Trophoblast cell (in vitro differentiated cells and primary cell): ENCODE measurements around the gene CRTC1.

Experiments used
- DNase-seq, 2 donors: peaks; one replicate each; pipeline ENCODE4 v3.0.0-alpha.2; 2016
- H2AFZ ChIP-seq: 2 replicates; pipeline ENCODE4 v1.6.1; 2013; ENCODE audit warnings: low read length, moderate library complexity, mild to moderate bottlenecking; ENCODE audit not compliant: insufficient read depth, poor library complexity
- H2AK5ac ChIP-seq: 2 replicates; pipeline ENCODE4 v1.6.1; 2013; ENCODE audit warnings: mild to moderate bottlenecking, low read length
- H2BK120ac ChIP-seq: 2 replicates; pipeline ENCODE4 v1.6.1; 2013; ENCODE audit warnings: low read length, mild to moderate bottlenecking, moderate library complexity; ENCODE audit not compliant: insufficient read depth, poor library complexity
- H2BK12ac ChIP-seq: 2 replicates; pipeline ENCODE4 v1.6.1; 2013; ENCODE audit warnings: mild to moderate bottlenecking, low read length, moderate library complexity
- H2BK5ac ChIP-seq: 2 replicates; pipeline ENCODE4 v1.6.1; 2013; ENCODE audit warnings: low read length, low read depth, moderate library complexity, mild to moderate bottlenecking; ENCODE audit not compliant: poor library complexity
- H3K14ac ChIP-seq: 2 replicates; pipeline ENCODE4 v1.6.1; 2013; ENCODE audit warnings: mild to moderate bottlenecking, low read length
- H3K18ac ChIP-seq: 2 replicates; pipeline ENCODE4 v1.6.1; 2013; ENCODE audit warnings: mild to moderate bottlenecking, low read length
- H3K23ac ChIP-seq: 2 replicates; pipeline ENCODE4 v1.6.1; 2013; ENCODE audit warnings: low read length
- H3K27ac ChIP-seq: 2 replicates; pipeline ENCODE4 v1.5.1; 2013; ENCODE audit warnings: low read depth, mild to moderate bottlenecking, inconsistent platforms, low read length, moderate library complexity
- H3K27me3 ChIP-seq: 2 replicates; pipeline ENCODE4 v1.6.1; 2013; ENCODE audit warnings: inconsistent platforms, mild to moderate bottlenecking, low read length, moderate library complexity; ENCODE audit not compliant: insufficient read depth
- H3K36me3 ChIP-seq, 2 experiments: 1 replicate in 1 of 2; 2 replicates in 1 of 2; pipeline ENCODE4 v1.6.1; 2013; ENCODE audit warnings: low read length in 2 of 2, mild to moderate bottlenecking in 2 of 2, moderate library complexity in 1 of 2; ENCODE audit not compliant: insufficient read depth in 2 of 2, control insufficient read depth in 1 of 2
- H3K4ac ChIP-seq: 2 replicates; pipeline ENCODE4 v1.6.1; 2013; ENCODE audit warnings: low read depth, mild to moderate bottlenecking, low read length, moderate library complexity
- H3K4me1 ChIP-seq, 2 experiments: 1 replicate in 1 of 2; 2 replicates in 1 of 2; pipeline ENCODE4 v1.6.1; 2013; ENCODE audit warnings: low read length in 2 of 2, mild to moderate bottlenecking in 2 of 2, moderate library complexity in 1 of 2; ENCODE audit not compliant: insufficient read depth in 2 of 2, control insufficient read depth in 1 of 2
- H3K4me2 ChIP-seq: 2 replicates; pipeline ENCODE4 v1.6.1; 2013; ENCODE audit warnings: inconsistent platforms, mild to moderate bottlenecking, low read length, moderate library complexity
- H3K4me3 ChIP-seq: 2 replicates; pipeline ENCODE4 v1.5.1; 2013; ENCODE audit warnings: mild to moderate bottlenecking, low read depth, low read length, inconsistent platforms
- H3K79me1 ChIP-seq: one replicate; pipeline ENCODE4 v1.6.1; 2013; ENCODE audit warnings: low read length
- H3K79me2 ChIP-seq: 2 replicates; pipeline ENCODE4 v1.6.1; 2013; ENCODE audit warnings: low read length, mild to moderate bottlenecking; ENCODE audit not compliant: control insufficient read depth, insufficient read depth, poor library complexity
- H3K9ac ChIP-seq: 2 replicates; pipeline ENCODE4 v1.6.1; 2013; ENCODE audit warnings: mild to moderate bottlenecking, low read length
- H3K9me3 ChIP-seq: 2 replicates; pipeline ENCODE4 v1.6.1; 2013; ENCODE audit warnings: low read depth, mild to moderate bottlenecking, control low read depth, inconsistent platforms, low read length; ENCODE audit not compliant: insufficient read depth
- H4K12ac ChIP-seq: 2 replicates; pipeline ENCODE4 v1.6.1; 2013; ENCODE audit warnings: low read depth, mild to moderate bottlenecking, low read length, moderate library complexity
- H4K8ac ChIP-seq: 2 replicates; pipeline ENCODE4 v1.6.1; 2013; ENCODE audit warnings: low read depth, mild to moderate bottlenecking, low read length, moderate library complexity
- H4K91ac ChIP-seq: one replicate; pipeline ENCODE4 v1.6.1; 2013; ENCODE audit warnings: low read depth, mild to moderate bottlenecking, low read length, moderate library complexity
- WGBS: extraction: QIAGEN DNeasy Blood & Tissue Kit; methylation state at CpG from one replicate; pipeline ENCODE4 v1.1.7; 2013; ENCODE audit warnings: missing lambda C conversion rate; ENCODE audit not compliant: insufficient read length, insufficient coverage; ENCODE audit errors: extremely low coverage; 5-methylcytosine and 5-hydroxymethylcytosine counted together

Gene CRTC1

DNA sequence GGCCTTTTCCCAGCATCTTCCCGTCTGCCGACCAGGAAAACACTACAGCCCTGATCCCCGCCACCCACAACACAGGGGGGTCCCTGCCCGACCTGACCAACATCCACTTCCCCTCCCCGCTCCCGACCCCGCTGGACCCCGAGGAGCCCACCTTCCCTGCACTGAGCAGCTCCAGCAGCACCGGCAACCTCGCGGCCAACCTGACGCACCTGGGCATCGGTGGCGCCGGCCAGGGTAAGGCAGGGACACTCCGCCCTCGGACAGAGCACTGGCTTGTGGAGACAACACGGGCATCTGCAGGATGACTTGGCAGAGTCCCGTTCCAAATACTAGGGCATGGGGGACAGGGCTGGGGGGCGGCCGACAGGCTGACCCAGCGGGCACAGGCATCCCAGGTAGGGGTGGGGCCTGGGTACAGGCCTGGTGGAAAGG lies 76.5 kb downstream of the CRTC1 start:
- H2BK12ac ChIP-seq: no peak overlapping the region

DNA sequence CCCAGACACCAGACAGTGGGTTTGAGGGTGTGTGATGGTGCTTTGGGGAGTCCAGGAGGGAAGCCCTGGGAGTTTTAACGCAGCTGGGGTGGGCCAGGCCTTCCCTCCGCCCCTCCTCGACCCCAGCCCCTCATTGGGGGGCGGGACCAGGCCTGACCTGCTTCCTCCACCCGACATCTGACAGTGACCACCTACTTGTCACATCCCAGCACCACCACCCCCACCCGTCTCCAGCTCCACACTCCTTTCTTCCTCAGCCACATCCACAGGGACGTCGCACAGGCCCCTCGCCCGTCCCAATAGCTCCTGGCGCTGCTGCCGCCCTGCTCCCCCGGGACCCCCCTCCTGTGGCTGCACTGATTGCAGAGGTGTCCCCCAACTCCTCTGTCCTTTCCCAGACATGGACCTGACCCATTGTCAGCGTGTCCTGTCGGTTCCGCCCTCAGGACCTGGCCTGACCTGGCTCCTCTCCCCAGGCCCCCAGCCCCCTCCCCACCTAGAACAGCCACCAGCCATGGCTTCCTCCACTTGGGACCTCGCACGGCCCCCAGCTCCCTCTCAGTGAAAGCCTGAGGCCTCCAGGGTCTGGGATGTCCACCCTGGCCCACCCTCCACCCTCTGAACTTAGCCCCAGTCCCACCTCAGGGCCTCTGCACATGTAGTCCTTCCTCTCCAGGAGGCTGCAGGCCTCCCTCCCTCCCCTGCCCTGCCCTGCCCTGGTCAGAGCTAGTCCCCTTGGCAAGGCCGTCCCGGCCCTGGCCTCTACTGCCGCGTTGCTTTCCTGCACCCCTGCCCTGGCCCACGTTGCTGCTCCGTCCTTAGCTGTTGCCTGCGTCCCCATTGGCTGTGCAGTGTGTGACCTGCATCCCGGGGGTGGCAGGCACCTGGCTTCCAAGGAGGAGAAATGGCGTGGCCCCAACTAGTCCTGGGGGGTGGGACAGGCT lies 77.2 kb downstream of the CRTC1 start:
- H3K4me1 ChIP-seq: peaks cover 7 to 9% of the 10 kb centered on the region in 2 experiments
- H3K4me3 ChIP-seq: no peak overlapping the region
- H2AFZ ChIP-seq: no peak overlapping the region
- H3K27ac ChIP-seq: no peak overlapping the region
- H3K79me1 ChIP-seq: peaks cover 4% of the 10 kb centered on the region
- H2BK5ac ChIP-seq: no peak overlapping the region
- H2BK120ac ChIP-seq: no peak overlapping the region
- no peak overlapping the region for H2AK5ac ChIP-seq
- peaks cover 2% of the 10 kb centered on the region for H3K79me2 ChIP-seq
- no peak overlapping the region for H3K4ac ChIP-seq
- H3K14ac ChIP-seq: no peak overlapping the region
- H4K8ac ChIP-seq: no peak overlapping the region
- H3K27me3 ChIP-seq: no peaks in the 10 kb centered on the region
- no peak overlapping the region for H4K12ac ChIP-seq
- no peak overlapping the region for H3K4me2 ChIP-seq
- H3K23ac ChIP-seq: no peak overlapping the region
- H3K9ac ChIP-seq: no peak overlapping the region
- peaks cover 3% of the 10 kb centered on the region for H3K9me3 ChIP-seq
- H4K91ac ChIP-seq: no peak overlapping the region
- DNase-seq: no peak
- H3K18ac ChIP-seq: no peak overlapping the region
- H3K36me3 ChIP-seq: peaks cover 0 to 1% of the 10 kb centered on the region in 2 experiments
- H2BK12ac ChIP-seq: no peak overlapping the region
- WGBS: no CpG with 5 or more reads among the region's 27 CpGs

More for the DNA sequence above, 76.5 kb downstream of the CRTC1 start:
- no peak overlapping the region for H2AFZ ChIP-seq
- no peak overlapping the region for H2BK5ac ChIP-seq
- peaks cover 3% of the 10 kb centered on the region for H3K9me3 ChIP-seq
- no CpG with 5 or more reads among the region's 22 CpGs for WGBS
- no peak overlapping the region for H2AK5ac ChIP-seq
- H4K91ac ChIP-seq: no peak overlapping the region
- H3K4ac ChIP-seq: no peak overlapping the region
- DNase-seq: no peak
- no peak overlapping the region for H4K8ac ChIP-seq
- no peak overlapping the region for H3K23ac ChIP-seq
- no peak overlapping the region for H3K18ac ChIP-seq
- peaks cover 2% of the 10 kb centered on the region for H3K79me2 ChIP-seq
- H4K12ac ChIP-seq: no peak overlapping the region
- H3K79me1 ChIP-seq: peaks cover 4% of the 10 kb centered on the region
- H3K27me3 ChIP-seq: no peaks in the 10 kb centered on the region
- H3K36me3 ChIP-seq: peaks cover 0 to 1% of the 10 kb centered on the region in 2 experiments
- H3K27ac ChIP-seq: no peak overlapping the region
- no peak overlapping the region for H3K14ac ChIP-seq
- H3K9ac ChIP-seq: no peak overlapping the region
- H2BK120ac ChIP-seq: no peak overlapping the region
- H3K4me3 ChIP-seq: no peak overlapping the region
- no peak overlapping the region for H3K4me2 ChIP-seq
- peaks cover 7 to 9% of the 10 kb centered on the region in 2 experiments for H3K4me1 ChIP-seq

DNA sequence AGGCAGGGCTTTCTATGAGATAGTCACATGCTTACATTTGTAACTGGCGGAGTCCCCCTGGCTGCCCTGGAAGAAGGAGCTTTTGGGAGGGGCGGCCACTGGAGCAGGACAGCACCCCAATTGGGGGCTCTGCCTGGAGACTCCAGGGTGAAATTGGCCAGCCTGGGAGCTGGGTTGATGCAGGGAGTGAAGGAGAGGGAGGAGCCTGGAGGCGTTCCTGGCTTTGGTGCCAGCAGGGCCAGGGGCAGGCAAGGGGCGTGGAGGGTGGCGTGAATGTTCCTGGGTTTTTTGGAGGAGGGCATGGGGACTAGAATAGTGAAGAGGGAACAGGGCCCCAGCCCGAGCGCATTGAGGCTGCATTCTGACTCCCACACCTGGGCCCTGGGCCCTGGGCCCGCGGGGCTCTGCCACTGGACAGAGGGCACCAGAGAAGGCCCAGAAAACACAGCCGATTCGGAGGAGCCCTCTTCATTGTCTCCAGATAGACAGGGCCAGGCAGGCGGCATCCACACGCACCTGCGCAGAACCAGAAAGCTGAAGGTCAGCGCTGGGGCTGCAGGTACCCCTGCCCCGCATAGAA lies 78.1 kb downstream of the CRTC1 start:
- H4K8ac ChIP-seq: no peak overlapping the region
- no peak overlapping the region for H2AK5ac ChIP-seq
- H3K4me3 ChIP-seq: no peak overlapping the region
- H3K4me1 ChIP-seq: peaks cover 7 to 9% of the 10 kb centered on the region in 2 experiments
- H2AFZ ChIP-seq: no peak overlapping the region
- H3K79me2 ChIP-seq: peaks cover 2% of the 10 kb centered on the region
- no peak overlapping the region for H3K4ac ChIP-seq
- H3K27me3 ChIP-seq: no peaks in the 10 kb centered on the region
- H3K9ac ChIP-seq: no peak overlapping the region
- no peak overlapping the region for H4K91ac ChIP-seq
- no CpG with 5 or more reads among the region's 16 CpGs for WGBS
- H3K4me2 ChIP-seq: no peak overlapping the region
- H3K79me1 ChIP-seq: peaks cover 4% of the 10 kb centered on the region
- no peak overlapping the region for H2BK5ac ChIP-seq
- H3K14ac ChIP-seq: no peak overlapping the region
- H3K27ac ChIP-seq: no peak overlapping the region
- no peak for DNase-seq
- H3K18ac ChIP-seq: no peak overlapping the region
- no peak overlapping the region for H2BK12ac ChIP-seq
- no peak overlapping the region for H4K12ac ChIP-seq
- H3K9me3 ChIP-seq: peaks cover 3% of the 10 kb centered on the region
- no peak overlapping the region for H2BK120ac ChIP-seq
- no peak overlapping the region for H3K23ac ChIP-seq
- peaks cover 0 to 1% of the 10 kb centered on the region in 2 experiments for H3K36me3 ChIP-seq

DNA sequence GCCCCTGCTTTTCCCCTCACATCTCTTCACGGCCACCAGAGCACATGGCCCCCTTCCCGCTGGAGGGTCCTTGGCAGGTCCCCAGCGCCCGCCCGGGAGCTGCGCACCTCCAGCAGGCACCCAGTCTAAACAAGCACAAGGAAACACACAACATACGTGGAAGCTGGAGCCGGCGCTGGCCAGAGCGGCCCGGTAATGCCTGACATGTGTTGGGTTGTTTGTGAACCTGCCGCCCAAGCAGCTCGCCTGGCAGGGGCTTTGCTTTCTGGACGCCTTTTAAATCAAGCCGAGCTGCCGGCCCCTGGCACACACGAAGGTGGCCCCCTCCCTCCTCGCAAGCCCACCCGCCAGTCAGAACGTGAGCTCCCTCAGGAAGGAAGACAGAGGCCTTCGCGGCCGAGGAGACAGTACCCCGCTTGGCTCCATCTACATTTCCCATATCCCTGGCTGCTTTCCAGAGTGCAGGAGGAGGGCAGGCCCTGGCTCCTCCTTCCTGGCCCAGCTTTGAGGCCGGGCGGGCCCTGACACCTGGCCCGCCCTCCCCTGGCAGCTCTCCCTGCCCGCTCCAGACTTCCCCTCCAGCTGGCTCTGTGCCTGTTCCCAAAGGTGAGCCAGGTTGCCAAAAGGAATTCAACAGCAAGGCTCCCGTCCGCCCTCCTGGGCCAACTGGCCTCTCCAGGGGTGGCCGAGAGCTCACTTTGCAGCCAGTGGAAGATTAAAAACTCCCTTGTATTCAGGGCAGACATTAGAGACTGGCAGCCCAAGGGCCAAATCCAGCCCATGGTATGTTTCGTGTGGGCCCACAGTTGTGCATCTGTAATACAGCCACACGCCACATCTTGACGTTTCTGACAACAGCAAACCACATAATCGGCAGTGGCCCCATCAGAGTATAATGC lies 78.9 kb downstream of the CRTC1 start:
- WGBS: no CpG with 5 or more reads among the region's 35 CpGs
- no peak overlapping the region for H3K27ac ChIP-seq
- no peak for DNase-seq
- H3K79me1 ChIP-seq: peaks cover 1% of the 10 kb centered on the region
- H4K91ac ChIP-seq: no peak overlapping the region
- no peak overlapping the region for H2BK120ac ChIP-seq
- no peak overlapping the region for H2BK5ac ChIP-seq
- no peak overlapping the region for H3K18ac ChIP-seq
- no peaks in the 10 kb centered on the region for H3K27me3 ChIP-seq
- H2AK5ac ChIP-seq: no peak overlapping the region
- H4K12ac ChIP-seq: no peak overlapping the region
- H3K14ac ChIP-seq: no peak overlapping the region
- H3K4me1 ChIP-seq: peaks cover under 1 to 2% of the 10 kb centered on the region in 2 experiments
- H3K79me2 ChIP-seq: no peaks in the 10 kb centered on the region
- H3K9me3 ChIP-seq: peaks cover 3% of the 10 kb centered on the region
- H3K23ac ChIP-seq: no peak overlapping the region
- peak overlapping the region; percentile 3 for H2AFZ ChIP-seq
- no peak overlapping the region for H3K4me2 ChIP-seq
- H3K4me3 ChIP-seq: no peak overlapping the region
- H4K8ac ChIP-seq: no peak overlapping the region
- no peak overlapping the region for H3K4ac ChIP-seq
- no peak overlapping the region for H2BK12ac ChIP-seq
- H3K36me3 ChIP-seq: peaks cover 0 to 1% of the 10 kb centered on the region in 2 experiments
- H3K9ac ChIP-seq: no peak overlapping the region
